Right lung (tissue), 5 donors: Measurements from ENCODE around the gene VPS37C. TPM values are rescaled to one million over a fixed set of nuclear protein-coding genes. Genes with fewer than 3 reads are reported as not detected.

Experiments used
- DNase-seq, 2 donors: peaks; one replicate each; pipeline ENCODE4 v3.0.0-alpha.2; 2013
- polyA plus RNA-seq, 5 donors: library from polyadenylated mRNA; unstranded; fragments of 120-200 nt; gene quantifications; one replicate each; pipeline versions ENCODE4 v1.2.1 to v1.2.3, GENCODE V29; 2013; ENCODE audit warnings: inconsistent platforms in 1 of 5, low replicate concordance in 1 of 5; ENCODE audit not compliant: insufficient read length in 5 of 5, insufficient read depth in 1 of 5

Gene VPS37C
- polyA plus RNA-seq, 5 donors, result 12.3 to 19.7 (median 15.6) TPM

GRCh38 chr11:61138935-61139334 lies 22.3 kb downstream of the VPS37C start:
- no peak for DNase-seq

DNA sequence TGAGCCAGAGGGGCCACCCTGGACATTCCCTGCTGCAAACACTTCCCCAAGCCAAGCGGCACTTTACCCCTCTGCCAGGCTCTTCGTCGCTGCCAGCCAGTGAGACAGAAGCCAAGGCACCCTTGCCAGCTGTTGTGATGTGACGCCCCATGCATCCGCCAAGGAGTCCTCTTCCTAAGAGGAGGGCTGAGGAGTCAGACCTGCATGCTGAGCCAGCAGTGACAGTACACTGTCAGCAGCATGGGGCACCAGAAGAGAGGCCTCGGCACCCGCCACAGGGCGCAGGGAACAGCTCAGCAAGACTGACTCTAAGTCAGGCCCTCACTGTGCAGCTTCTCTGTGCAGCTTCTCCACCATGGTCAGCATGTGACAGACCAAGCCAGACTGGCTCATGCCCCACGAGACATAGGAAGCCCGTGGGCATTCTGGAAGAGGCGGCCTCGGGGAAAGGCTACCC lies 26.4 kb downstream of the VPS37C start:
- DNase-seq, result no peak

- DNase-seq, result no peak
These were observed 27.1 kb downstream of the VPS37C start for GRCh38 chr11:61133956-61134662.

DNA sequence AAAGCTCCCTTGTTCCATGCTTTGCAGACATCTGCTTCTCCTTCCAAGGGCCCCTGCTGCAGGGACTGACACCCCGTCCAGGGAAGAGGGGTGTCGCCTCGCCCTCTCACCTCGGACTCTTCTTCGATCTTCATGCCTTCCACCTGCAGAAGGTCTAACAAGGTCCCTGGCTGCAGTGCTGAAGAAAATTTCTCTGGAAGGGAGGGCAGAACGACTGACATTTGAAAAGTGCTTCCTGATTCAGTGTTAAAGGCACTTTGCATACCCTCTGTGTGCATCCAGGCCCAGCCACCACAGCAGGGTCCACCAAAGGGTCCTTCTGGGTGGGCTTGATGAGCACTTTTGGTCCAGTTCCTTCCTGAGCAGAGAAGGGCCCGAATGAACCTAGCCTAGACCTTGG lies 28.1 kb downstream of the VPS37C start:
- DNase-seq, result no peak

- no peak for DNase-seq
These were observed 28.6 kb downstream of the VPS37C start for GRCh38 chr11:61132646-61133045.

DNA sequence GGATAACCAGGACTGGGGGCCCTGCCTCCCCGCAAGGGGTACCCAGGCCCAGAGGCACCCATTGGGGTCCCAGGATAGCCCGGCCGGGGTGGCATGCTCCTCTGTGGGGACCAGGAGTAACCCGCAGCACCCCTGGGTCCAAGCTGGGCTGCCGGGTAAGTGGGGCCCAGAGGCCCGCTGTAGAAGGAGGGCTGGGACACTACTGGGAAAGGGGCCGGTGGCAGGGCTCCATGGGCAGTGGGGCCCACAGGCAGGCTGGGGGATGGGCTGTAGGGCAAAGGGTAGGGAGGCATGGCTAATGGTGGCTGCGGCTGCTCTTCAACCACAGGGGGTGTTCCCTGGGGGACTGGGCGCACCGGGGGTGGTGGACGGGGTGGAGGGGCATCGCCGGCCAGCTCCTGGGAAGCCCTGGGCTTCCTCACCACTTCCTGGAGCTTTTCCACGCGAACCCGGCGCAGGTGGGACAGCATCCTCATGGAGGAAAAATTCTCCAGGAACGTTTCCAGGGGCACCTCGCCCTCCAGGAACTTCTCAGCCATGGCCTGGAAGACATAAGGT lies 29.1 kb downstream of the VPS37C start:
- DNase-seq, result no peak

GRCh38 chr11:61131586-61131985 lies 29.6 kb downstream of the VPS37C start:
- no peak for DNase-seq

DNA sequence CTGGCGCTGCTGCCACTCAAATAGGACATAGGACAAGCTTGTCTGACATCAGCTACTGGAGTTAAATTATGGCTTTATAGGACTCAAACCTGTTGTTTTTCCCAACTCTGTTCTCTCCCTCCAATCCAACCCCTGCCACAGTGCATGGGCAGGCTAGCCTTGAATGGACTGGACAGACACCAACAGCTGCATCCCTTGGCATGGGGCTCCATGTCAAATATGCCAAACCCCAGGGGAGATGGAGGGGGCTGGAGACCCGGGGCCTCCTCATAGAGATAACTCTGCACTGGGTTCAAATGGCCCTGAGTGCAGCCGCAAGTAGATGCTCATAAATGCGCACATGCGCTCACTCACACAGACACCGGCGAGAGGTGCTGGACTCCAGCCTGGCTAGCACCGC lies 30.0 kb downstream of the VPS37C start:
- DNase-seq, result no peak

DNA sequence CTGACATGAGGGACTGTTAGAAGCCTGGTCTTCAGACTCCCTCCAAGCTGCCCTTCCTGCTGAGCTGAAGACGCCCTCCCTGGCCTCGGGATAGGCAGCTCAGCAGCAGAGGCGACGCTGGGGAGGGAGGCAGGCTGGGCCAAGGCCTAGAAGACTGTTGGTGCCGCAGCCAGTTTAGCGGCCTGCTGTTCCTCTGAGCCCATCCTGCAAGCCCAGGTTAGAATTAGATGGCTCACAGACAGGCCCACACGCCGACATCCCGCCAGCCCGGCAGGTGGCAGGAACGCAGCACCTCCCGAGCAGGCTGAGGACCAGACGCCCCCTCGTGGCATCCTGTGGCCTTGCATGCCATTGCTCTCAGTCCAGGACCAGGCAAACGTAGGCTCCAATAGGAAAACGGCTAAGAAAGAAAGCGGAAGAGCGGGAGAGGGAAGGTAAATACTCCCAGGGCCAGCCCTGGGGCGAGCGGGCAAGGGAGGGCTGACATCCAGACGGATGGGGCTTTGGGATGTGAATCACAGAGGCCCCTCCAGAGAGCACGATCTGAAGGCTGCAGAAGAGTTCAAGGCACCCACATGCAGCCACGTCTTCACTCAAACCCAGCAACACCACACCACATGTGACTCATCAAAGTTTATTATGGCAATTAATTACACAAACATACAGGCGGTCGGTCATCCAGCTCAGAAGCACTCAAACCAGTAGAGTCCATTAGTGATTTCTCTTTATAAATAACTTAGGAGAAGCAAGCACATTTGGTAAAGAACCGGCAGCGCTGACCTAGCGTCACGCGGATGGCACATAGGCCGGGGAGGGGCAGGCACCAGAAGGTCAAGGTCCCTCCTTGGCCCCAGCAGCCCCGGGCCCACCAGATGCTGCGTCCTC lies 31.3 kb downstream of the VPS37C start:
- DNase-seq, result peak; percentile 76 to 81

- DNase-seq, result no peak
These were observed 32.1 kb downstream of the VPS37C start for GRCh38 chr11:61128947-61129638.

DNA sequence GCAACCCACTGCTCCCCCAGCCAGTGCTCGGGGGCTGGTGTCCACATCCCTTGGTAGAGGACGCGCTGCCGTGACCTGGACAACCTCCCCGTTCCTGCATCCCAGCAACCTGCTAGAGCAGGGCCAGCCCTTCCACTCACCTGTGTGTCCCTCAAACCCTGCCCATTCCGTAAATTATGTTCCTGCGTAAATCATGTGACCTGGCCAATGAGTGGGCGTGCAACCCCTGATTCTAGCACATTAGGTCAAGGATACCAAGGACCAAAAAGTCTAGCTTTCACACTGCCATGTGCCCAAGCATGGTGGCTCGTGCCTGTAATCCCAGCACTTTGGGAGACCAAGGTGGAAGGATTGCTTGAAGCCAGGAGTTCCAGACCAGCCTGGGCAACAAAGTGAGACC lies 33.2 kb downstream of the VPS37C start:
- no peak for DNase-seq

DNA sequence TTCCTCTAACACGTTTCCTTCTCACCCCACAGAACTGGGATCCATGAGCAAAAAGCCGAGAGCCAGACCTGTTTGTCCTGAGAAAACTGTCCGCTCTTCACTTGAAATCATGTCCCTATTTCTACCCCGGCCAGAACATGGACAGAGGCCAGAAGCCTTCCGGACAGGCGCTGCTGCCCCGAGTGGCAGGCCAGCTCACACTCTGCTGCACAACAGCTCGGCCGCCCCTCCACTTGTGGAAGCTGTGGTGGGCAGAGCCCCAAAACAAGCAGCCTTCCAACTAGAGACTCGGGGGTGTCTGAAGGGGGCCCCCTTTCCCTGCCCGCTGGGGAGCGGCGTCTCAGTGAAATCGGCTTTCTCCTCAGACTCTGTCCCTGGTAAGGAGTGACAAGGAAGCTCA lies 35.0 kb downstream of the VPS37C start:
- no peak for DNase-seq

DNA sequence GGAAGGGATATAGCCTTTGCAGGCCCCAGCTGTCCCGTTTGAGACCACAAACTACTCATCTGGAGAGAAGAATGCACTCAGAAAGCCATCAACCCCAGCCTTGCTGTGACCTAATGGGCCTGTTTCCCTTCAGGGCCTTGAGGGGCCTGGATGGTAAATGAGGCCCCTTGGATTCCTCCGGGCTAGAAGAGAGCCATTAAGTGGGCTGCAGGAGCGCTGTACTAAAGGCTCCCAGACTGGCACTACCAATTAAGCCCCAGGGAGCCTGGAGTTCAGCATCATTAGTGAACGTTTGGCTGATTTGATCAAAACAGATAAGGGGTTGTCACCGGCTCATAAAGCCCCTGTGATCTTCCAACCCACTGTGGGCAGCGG lies 35.9 kb downstream of the VPS37C start:
- DNase-seq, result no peak

DNA sequence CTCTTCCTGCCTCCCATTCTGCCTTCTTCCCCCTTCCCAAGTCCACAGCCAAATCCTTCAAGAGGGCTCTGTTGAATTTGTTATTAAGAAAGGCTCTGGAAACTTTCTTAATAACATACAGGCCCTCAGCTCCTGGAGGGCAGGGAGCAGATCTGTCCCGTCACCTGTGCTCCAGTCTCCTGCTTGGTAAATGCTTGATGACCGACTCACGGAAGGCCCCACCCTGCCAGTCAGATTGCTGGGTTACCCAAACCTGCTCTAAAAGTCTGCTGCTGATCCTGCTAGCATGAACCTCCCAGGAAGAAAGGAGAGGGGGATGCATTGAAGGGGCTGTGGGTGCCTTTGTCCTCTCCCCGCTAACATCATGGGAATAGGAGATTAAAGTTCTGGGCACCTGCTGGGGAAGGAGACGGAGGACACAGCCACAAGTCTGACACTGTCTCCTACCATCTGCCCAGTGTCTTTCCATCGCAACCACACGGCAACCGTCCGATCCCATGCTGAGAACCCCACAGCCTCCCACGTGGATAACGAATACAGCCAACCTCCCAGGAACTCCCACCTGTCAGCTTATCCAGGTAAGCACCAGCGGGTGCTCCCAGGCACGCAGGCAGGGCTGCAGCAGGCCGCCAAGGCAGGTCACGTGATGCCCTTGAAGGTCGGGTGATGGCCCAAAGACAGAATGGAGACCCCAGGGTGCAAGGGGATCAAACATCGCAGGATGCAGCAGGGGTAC lies 36.5 kb downstream of the VPS37C start:
- DNase-seq, result no peak

DNA sequence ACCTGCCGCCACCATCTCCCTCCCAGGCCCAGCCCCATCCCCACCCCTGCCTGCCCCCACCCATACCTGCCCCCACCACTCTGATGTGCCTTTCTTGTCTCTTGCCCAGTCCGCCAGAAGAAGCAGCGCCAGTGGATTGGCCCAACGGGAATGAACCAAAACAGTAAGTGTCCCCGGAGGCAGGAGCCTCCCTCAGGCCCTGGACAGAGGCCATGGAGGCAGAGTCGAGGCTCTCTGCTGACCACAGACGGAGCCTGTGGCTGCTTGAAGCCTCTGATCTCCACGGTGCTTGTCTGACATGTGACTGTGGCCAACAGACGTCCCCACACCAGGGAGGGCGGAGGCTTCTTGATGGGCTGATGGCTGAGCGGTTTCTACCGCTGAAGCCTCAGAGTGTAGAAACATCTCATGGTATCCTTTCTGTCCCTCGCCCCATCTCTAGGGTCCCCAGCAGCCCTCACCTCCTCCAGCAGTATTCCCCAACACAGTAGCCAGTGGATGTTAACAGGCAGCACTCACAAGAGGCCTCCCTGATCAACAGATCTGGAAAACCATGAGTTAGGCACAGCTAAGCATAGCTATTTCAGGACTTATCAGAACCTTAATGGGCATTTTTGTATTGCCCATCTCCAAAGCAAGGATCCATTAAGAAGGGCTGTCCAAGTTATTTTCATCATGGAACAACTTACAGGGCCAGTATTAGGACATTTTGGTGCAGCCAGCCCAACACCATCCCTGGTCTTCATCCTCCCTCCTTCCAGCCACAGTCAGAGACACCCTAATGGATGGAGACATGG lies 37.3 kb downstream of the VPS37C start:
- DNase-seq, result no peak

GRCh38 chr11:61122761-61123160 lies 38.5 kb downstream of the VPS37C start:
- DNase-seq, result no peak

- DNase-seq, result no peak
These were observed 39.3 kb downstream of the VPS37C start for GRCh38 chr11:61121917-61122316.

GRCh38 chr11:61121192-61121831 lies 39.9 kb downstream of the VPS37C start:
- no peak for DNase-seq

DNA sequence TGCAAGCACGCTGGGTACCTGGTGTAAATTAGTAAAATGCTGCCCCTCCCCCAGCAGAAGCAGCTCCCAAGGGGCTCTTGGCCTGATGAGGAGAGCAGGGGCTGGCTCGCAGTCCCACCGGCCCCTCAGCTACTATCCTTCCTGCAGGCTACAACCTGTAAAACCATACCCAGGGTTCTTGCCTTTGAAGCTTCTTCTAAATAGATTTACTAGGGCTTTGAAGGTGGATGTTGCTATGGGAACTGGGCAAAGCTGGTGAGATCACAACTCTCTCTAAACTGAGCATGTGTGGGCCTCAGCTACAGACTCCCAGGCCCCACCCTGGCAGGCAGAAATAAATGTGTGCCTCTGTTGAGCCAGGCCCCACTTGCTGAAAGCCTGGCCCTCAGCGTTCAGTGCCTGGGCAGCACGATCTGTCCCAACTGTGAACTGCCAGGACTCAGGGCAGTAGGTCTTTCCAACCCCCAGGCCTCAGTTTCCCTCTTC lies 40.5 kb downstream of the VPS37C start:
- DNase-seq, result peak in 1 of 2 donors; percentile 20
